Common myeloid progenitor, CD34-positive (primary cell): Measurements from ENCODE around the gene FBXW4.

Experiments
- CTCF ChIA-PET: fragments of 350-600 bp; sonication (Branson Sonifier 250); formaldehyde crosslinking; loops from one replicate; lab custom pipeline; 2021; ENCODE audit warnings: antibody characterized with exemption; lab: Charles Lee
- POLR2A ChIA-PET: fragments of 350-600 bp; sonication (Branson Sonifier 250); formaldehyde crosslinking; loops from one replicate; lab custom pipeline; 2021; ENCODE audit warnings: antibody characterized with exemption; lab: Charles Lee
- DNase-seq, 3 donors: peaks; one replicate each; pipeline versions ENCODE4 v3.0.0 to v3.0.0-alpha.2; 2013
- H3K27ac ChIP-seq, 2 experiments: 1 replicate in 1 of 2; 2 replicates in 1 of 2; pipeline ENCODE4 v1.7.0; 2013; ENCODE audit warnings: inconsistent platforms in 2 of 2, low read length in 2 of 2, mild to moderate bottlenecking in 2 of 2, low read depth in 1 of 2, moderate library complexity in 1 of 2; ENCODE audit not compliant: severe bottlenecking in 2 of 2, insufficient read depth in 1 of 2, poor library complexity in 1 of 2
- H3K27me3 ChIP-seq, 5 experiments: replicated peaks in 2 of 5; 1 replicate in 3 of 5; 2 replicates in 2 of 5; pipeline versions ENCODE4 v1.6.1 to v1.7.0; 2013; ENCODE audit warnings: low read length in 4 of 5, mild to moderate bottlenecking in 2 of 5, moderate library complexity in 2 of 5, inconsistent platforms in 1 of 5; ENCODE audit not compliant: insufficient read depth in 5 of 5, control insufficient read depth in 4 of 5
- H3K36me3 ChIP-seq, 4 experiments: 1 replicate in 2 of 4; 2 replicates in 2 of 4; pipeline versions ENCODE4 v1.6.1 to v1.7.0; 2013; ENCODE audit warnings: low read length in 3 of 4, control low read depth in 1 of 4, mild to moderate bottlenecking in 1 of 4; ENCODE audit not compliant: control insufficient read depth in 4 of 4, insufficient read depth in 4 of 4
- H3K4me1 ChIP-seq, 4 experiments: 1 replicate in 3 of 4; 2 replicates in 1 of 4; pipeline versions ENCODE4 v1.6.1 to v1.7.1; 2013; ENCODE audit warnings: low read length in 3 of 4, mild to moderate bottlenecking in 3 of 4, control low read depth in 1 of 4, inconsistent platforms in 1 of 4, moderate library complexity in 1 of 4; ENCODE audit not compliant: control insufficient read depth in 4 of 4, insufficient read depth in 4 of 4; ENCODE audit errors: control extremely low read depth in 1 of 4
- H3K4me3 ChIP-seq, 7 experiments: 1 replicate in 4 of 7; 2 replicates in 3 of 7; pipeline versions ENCODE4 v1.5.1 to v1.7.0; 2013; ENCODE audit warnings: mild to moderate bottlenecking in 7 of 7, low read length in 6 of 7, moderate library complexity in 6 of 7, inconsistent platforms in 2 of 7, low read depth in 2 of 7, control low read depth in 1 of 7; ENCODE audit not compliant: insufficient read depth in 4 of 7, control insufficient read depth in 1 of 7; ENCODE audit errors: extremely low read depth in 1 of 7
- H3K9me3 ChIP-seq, 5 experiments: 1 replicate in 4 of 5; 2 replicates in 1 of 5; pipeline versions ENCODE4 v1.6.1 to v1.7.1; 2013; ENCODE audit warnings: low read length in 4 of 5, mild to moderate bottlenecking in 2 of 5, inconsistent platforms in 1 of 5, low read depth in 1 of 5, moderate library complexity in 1 of 5; ENCODE audit not compliant: control insufficient read depth in 4 of 5, insufficient read depth in 2 of 5; ENCODE audit errors: control extremely low read depth in 1 of 5
- WGBS: methylation state at CpG from one replicate; pipeline ENCODE4 v1.1.5; 2013; ENCODE audit not compliant: insufficient coverage; 5-methylcytosine and 5-hydroxymethylcytosine counted together

Gene FBXW4

DNA sequence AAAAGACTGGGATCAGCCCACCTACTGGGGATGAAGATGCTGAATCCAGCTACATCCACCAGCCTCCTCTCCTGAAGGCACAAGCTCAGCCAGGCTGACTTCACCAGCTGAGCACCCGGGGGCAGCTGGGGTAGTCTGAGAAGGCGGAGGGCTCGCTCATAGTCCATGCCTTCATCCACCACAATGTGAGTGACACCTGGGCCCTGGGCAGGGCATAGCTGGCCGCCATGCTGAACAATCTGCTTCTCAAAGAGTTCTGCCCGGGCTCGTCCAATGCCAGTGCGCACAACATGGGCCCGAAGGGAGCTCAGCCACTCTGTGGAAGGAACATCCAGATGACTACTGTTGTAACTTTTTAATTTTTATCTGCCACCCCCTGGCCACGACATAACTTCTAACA, 109.1 kb downstream of the FBXW4 start:
- DNase-seq, result no peak
- Histone ChIP-seq H3K27ac (no peak overlapping the region), H3K36me3 (peaks cover 2 to 41% (median 30%) of the 10 kb centered on the region in 4 experiments), H3K9me3 (no peaks in the 10 kb centered on the region), H3K27me3 (no peaks in the 10 kb centered on the region), H3K4me3 (no peak overlapping the region), H3K4me1 (peaks cover 5 to 21% (median 17%) of the 10 kb centered on the region in 4 experiments)
- ChIA-PET POLR2A (no interaction called here), CTCF (interaction anchor here (1.0 to 2.4 kb wide), 2 partner anchors 15 to 119 kb away, joined by 4 to 8 read pairs; no protein-coding TSS in a partner anchor)
- 96% methylated on average over 8 of the region's 9 CpGs for WGBS

DNA sequence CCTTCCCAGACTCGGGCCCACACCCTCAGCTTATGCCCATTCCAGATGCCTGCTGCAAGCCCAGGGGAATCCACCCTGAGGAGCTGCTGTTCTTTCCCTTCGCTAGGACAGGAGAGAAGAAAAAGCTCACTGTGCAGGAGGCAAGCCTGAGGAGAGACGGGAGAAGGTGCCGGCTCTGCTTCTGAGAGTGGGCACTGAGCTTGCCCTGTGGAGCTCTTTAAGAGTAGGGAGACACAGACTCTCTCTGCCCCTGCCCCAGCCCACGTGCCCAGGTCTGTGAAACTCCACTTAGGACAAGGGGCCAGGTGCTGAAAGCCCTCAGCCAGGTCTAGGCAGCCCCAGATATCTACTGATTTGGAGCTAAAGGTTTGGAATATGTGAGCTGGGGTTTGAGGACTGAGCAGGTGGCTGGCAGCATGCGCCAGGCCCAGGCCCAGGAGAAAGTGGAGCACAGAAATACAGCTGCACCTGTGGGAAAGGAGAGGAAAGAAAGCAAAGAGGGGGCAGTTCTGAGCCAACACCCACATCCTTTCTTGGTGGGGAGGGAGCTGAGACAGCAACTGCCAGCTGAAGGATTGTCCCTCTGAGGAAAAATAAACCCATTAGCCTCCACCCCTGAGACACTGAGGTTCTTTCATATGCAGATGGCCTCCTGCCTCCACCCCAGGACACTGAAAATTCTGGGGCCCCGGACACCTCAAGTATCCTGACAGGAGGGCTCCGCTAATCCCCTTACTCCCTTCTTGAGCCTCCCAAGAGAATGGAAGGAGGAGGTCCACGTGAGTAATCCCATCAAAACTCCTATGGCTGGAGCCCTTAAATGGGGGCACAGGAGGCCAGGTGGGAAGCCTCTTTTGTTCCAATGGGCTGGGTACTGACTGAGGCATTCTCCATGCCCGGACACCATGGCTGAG, 114.2 kb downstream of the FBXW4 start:
- ChIA-PET POLR2A (interaction anchor here (0.6 kb wide), 1 partner anchor 15 kb away, joined by 3 read pairs; no protein-coding TSS in a partner anchor), CTCF (interaction anchor here (1.0 to 4.9 kb wide), 5 partner anchors 10 to 291 kb away, joined by 3 to 31 read pairs (median 4); no protein-coding TSS in a partner anchor)
- Histone ChIP-seq H3K27ac (no peak overlapping the region), H3K4me1 (no peaks in the 10 kb centered on the region), H3K9me3 (no peaks in the 10 kb centered on the region), H3K4me3 (no peak overlapping the region), H3K27me3 (no peaks in the 10 kb centered on the region), H3K36me3 (peaks cover 5 to 78% (median 49%) of the 10 kb centered on the region in 4 experiments)
- DNase-seq, result no peak
- WGBS, result over 99% methylated on average over 7 of the region's 10 CpGs

DNA sequence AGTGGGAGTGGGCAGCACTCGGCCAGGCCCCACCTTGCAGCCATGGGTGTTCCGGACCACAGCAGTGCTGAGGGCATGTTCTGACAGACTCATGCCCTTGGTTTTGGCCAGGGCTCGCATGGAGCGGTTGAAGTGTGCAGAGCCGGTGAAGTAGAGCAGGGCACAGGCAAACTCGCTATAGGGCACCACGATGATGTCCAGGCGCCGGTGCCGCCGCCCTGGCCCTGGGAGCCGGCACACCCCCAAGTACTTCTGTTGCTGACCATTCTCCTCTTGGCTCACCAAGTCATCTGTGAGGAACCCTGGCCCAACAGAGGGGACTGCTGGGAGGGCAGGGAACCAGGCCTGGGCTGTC, 115.5 kb downstream of the FBXW4 start:
- no peak overlapping the region for H3K27ac ChIP-seq
- no peaks in the 10 kb centered on the region for H3K9me3 ChIP-seq
- no peak for DNase-seq
- ChIA-PET CTCF (interaction anchor here (4.9 kb wide), 1 partner anchor 9 kb away, joined by 31 read pairs; no protein-coding TSS in a partner anchor), POLR2A (no interaction called here)
- no peak overlapping the region for H3K4me3 ChIP-seq
- no peaks in the 10 kb centered on the region for H3K27me3 ChIP-seq
- WGBS, result 99% methylated on average over 9 of the region's 12 CpGs
- no peaks in the 10 kb centered on the region for H3K4me1 ChIP-seq
- H3K36me3 ChIP-seq, result peaks cover 5 to 67% (median 42%) of the 10 kb centered on the region in 4 experiments

GRCh38 chr10:101578803-101579515, 116.0 kb downstream of the FBXW4 start:
- no peak for DNase-seq
- H3K27ac ChIP-seq, result no peak overlapping the region
- no peak overlapping the region for H3K4me3 ChIP-seq
- 98% methylated on average over 11 of the region's 13 CpGs for WGBS
- H3K27me3 ChIP-seq, result no peaks in the 10 kb centered on the region
- peaks cover 5 to 64% (median 39%) of the 10 kb centered on the region in 4 experiments for H3K36me3 ChIP-seq
- H3K4me1 ChIP-seq, result no peaks in the 10 kb centered on the region
- CTCF ChIA-PET, result interaction anchor here (4.9 kb wide), 1 partner anchor 8 kb away, joined by 31 read pairs; no protein-coding TSS in a partner anchor
- H3K9me3 ChIP-seq, result no peaks in the 10 kb centered on the region
- POLR2A ChIA-PET, result no interaction called here

GRCh38 chr10:101578192-101578591, 116.8 kb downstream of the FBXW4 start:
- no peaks in the 10 kb centered on the region for H3K27me3 ChIP-seq
- ChIA-PET POLR2A (no interaction called here), CTCF (interaction anchor here (4.9 kb wide), 1 partner anchor 8 kb away, joined by 31 read pairs; no protein-coding TSS in a partner anchor)
- WGBS, result 83% methylated on average over 5 of the region's 5 CpGs
- no peak overlapping the region for H3K4me3 ChIP-seq
- DNase-seq, result no peak
- H3K36me3 ChIP-seq, result peaks cover 5 to 56% (median 34%) of the 10 kb centered on the region in 4 experiments
- no peaks in the 10 kb centered on the region for H3K9me3 ChIP-seq
- H3K4me1 ChIP-seq, result no peaks in the 10 kb centered on the region
- H3K27ac ChIP-seq, result no peak overlapping the region

GRCh38 chr10:101577121-101577871, 117.7 kb downstream of the FBXW4 start:
- Histone ChIP-seq H3K36me3 (peaks cover 3 to 47% (median 25%) of the 10 kb centered on the region in 4 experiments), H3K4me1 (no peaks in the 10 kb centered on the region), H3K27ac (no peak overlapping the region), H3K9me3 (peaks cover 0 to 4% (median 0%) of the 10 kb centered on the region in 5 experiments), H3K4me3 (no peak overlapping the region), H3K27me3 (peaks cover 0 to 3% (median 0%) of the 10 kb centered on the region in 5 experiments)
- ChIA-PET POLR2A (no interaction called here), CTCF (interaction anchor here (0.6 to 0.9 kb wide), 4 partner anchors 16 to 1418 kb away, joined by 3 read pairs; no protein-coding TSS in a partner anchor)
- WGBS, result 100% methylated on average over 5 of the region's 7 CpGs
- DNase-seq, result no peak
